GM21576 (cell line): ENCODE results near the gene DAW1.
"Not testable (repeated sequence)": the region's sequence is repeated elsewhere in the genome, so short reads cannot be mapped to it uniquely, and the experiment has no call there.

ENCODE experiments used
- ATAC-seq: cut with Tn5 transposase; IDR thresholded peaks from one replicate; pipeline ENCODE4 v1.9.1; 2021; ENCODE audit warnings: mild to moderate bottlenecking, moderate library complexity; ENCODE audit not compliant: unreplicated experiment

Gene DAW1

GRCh38 chr2:227908266-227909054, 37.0 kb downstream of the DAW1 start:
- no peak for ATAC-seq

GRCh38 chr2:227914362-227914761, 42.9 kb downstream of the DAW1 start:
- ATAC-seq, result no peak

GRCh38 chr2:227921648-227922047, 50.2 kb downstream of the DAW1 start:
- no peak for ATAC-seq

GRCh38 chr2:227932001-227932400, 60.6 kb downstream of the DAW1 start:
- ATAC-seq, result no peak

DNA sequence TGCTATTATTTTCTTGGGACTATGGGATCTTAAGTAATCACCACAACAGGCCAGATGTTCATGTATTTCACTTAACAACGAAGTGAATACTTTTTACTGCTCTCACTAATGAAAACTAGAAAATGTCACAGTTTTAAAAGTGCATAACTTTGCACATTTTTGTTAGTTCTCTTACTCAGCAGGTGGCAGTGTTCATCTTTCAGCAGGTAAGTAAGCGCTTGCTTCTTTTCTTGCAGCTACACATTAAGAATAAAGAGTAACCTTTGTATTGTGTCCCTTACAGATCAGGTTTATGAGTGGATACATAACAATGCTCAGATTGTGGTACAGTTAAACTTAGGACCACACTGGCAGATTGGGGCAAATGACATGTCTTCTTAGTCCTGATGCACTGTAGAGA, 61.0 kb downstream of the DAW1 start:
- ATAC-seq, result no peak

DNA sequence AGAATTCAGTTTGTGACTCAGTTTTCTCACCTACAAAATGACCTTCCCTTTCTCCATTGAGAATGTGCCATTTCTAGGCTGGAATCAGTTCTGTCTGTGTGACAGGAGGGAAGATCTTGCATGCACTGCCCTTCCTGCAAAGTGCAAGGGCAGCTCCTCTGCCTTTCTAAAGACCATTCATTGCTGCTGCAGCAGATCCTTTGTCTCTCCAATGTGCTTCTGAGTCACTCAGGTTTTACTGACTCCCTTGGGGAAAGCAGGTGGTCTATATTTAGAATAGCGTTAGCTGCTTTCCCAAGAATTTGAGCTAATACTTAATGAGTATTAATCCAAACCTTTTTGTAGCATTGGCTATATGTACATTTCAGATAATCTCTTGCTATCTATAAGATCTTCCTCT, 62.5 kb downstream of the DAW1 start:
- no peak for ATAC-seq

DNA sequence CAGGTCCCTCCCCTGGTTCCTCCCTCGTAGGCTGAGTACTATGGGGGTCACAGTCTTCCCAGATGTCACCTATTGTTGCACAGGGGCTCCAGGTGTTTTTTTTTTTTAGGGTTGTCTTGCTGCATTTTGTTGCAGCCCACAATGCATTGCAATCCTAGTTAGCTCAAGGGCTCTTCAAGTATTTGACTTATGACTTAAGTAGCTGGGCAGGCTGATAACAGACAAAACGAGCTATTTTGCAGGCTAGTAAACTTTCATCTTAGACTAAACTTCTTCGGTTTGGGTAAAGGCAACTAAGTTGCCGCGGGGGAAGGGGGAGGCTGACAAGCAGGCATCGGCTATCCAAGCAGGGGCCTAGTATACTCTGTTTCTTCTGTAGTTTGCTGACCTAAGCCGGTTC, 64.8 kb downstream of the DAW1 start:
- not testable (repeated sequence) for ATAC-seq

DNA sequence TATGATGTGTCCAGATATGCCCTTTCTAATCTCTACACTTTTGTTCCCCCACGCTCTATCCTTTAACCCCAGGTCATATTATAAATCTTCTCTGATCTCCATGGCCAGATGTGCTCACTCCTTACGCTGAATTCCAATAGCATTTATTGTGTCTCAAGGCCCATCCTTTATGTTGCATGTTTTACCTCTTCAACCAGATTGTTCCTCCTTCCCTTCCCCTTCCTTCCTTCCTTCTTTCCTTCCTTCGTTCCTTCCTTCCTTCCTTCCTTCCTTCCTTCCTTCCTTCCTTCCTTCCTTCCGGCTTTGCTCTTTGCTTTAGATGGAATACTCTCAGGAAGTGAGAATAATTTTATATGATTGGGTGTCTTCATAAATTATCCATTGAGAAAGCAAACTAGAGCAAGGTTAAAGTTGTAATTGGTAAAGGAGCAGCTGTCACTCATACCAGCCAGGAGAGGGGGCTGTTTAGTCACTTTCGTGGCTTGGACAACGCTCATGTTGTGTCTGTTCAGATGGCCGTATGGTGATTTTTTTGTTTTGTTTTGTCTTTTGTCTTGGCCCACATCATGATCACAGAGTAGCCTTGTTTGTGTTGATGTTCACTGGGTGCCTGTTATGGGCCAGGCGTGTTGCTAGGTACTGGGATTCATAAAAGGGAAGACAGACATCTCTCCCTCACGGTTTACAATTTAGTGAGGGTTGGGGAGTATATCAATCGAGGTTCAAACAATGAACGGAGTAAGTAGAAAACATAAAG, 68.0 kb downstream of the DAW1 start:
- peak; percentile 68 for ATAC-seq

DNA sequence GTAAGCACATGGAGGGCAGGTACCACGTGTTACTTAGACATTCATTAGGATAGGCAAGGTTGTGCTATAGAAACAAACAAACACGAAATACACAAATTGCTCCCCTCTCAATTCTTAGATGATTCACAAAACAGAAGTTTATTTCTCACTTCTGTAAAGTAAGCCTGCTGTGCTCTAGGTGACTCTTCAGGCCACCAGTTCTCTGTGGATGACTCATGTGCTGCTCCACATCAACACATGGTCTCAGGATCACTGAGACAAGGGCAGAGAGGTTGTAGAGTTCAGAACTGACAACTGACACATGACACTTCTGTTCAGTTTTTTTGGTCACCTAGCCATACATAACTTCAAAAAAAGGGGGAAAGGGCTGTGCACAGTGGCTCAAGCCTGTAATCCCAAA, 70.6 kb downstream of the DAW1 start:
- ATAC-seq, result no peak

DNA sequence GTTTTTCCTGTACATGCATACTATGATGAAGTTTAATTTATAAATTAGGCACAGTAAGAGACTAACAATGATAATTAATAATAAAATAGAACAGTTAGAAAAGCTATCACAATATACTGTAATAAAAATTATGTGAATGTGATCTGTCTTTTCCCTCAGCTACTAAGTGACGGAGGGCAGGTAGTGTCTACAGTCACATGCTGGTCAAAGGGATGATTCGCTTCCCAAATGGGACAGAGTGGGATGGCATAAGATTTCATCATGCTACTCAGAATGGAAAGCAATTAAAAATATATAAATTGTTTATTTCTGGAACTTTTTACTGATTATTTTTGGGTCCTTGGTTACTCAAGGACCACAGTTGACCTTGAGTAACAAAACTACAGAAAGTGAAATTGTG, 71.5 kb downstream of the DAW1 start:
- no peak for ATAC-seq

DNA sequence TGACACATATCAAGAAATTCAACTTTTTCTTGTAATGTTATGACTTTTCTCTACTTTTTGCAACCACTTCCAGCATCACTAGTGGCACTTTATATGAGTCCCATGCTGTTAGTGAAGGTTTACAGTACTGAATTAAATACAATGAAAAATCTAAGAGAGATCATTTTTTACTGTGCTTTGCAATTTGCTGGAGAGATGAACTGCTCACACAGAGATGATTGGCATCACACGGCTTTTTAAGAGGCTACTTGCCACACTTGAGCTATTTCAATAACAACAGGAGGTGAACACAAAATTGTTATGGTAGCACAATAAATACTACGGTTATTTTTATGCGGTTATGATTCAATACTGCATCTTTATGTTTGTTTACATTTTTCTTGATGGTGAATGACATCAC, 88.9 kb downstream of the DAW1 start:
- ATAC-seq, result no peak

DNA sequence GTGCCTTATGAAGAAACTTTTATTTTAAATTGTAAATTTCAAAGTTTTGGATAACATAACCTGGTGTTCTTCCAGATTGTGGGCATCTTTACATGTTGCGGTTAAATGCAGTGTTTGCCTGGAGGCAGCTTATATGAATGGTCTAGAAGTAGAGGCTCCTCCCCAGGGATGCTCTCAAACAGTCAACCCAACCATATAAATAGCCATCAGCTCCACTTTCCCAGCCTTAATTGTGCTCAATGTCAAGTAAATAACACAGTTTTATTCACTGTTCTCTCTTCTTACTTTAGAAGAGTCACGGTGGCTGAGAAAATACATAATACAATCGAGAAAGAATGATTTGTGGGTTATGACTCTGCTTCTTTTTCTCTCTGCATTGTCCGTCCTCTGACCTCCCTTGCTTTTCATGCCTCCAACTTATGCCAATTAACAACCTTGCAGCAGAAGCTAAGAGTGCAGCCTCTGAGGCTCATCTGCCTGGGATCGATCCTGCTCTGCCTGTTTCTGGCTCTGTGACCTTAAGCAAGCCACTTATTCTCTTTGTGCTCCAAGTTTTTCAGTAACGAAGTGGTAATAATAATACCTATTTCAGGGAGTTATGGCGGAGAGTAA, 100.3 kb downstream of the DAW1 start:
- ATAC-seq, result no peak

DNA sequence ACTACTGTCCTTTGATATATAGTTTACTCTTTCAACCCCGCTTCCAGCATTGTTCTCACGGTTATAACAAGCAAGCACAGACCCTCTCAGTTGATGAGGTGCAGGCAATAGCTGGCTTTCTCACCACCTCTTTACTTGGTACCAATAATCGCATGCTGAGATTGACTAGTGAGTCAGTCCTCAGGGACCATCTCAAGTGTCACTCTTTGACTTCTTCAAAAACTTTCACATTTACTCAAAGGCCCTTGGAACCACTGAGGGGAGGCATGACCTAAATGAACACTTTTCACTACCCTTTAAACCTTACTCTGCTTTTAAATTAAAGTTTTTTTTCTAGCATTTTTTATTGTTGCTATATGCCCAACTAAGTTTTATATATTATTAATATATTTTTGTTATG, 101.8 kb downstream of the DAW1 start:
- no peak for ATAC-seq
